Measurements from ENCODE around the gene LPCAT3.

LPCAT3 gene

DNA sequence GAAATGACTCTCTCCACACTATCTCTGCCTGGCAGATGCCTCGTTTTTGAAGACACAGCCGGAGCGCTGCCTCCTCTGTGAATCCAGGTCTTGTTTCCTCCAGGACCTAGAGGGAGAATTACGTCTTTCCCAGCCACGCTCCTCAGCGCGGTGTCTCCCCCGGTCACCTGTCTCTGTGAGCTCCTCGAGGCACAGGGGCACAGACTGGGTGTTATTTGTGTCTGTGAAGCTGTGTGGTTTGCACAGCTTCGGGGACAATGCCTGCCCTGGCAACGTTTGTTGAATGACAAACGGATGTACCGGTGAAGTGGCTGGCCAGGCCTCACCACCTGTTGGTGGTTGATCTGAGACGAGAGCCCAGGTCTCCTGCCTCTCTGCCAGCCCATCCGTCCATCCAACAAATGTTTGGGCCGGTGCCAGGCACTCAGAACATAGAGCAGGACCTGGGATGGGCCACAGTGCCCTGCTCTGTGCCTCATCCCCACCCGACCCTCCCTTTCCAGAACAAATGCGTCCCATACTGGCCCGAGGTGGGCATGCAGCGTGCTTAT, 61.0 kb downstream of the LPCAT3 start:
- no peak for DNase-seq (ENCODE audit: low read depth, low spot score)
- H3K4me3 ChIP-seq (ENCODE audit: low read length), result no peak overlapping the region

GRCh38 chr12:6956021-6956727, 62.1 kb downstream of the LPCAT3 start:
- H3K4me3 ChIP-seq (ENCODE audit: low read length), result no peak overlapping the region
- no peak for DNase-seq (ENCODE audit: low read depth, low spot score)

- H3K4me3 ChIP-seq (ENCODE audit: low read length), result no peak overlapping the region
- DNase-seq (ENCODE audit: low read depth, low spot score), result no peak
These were observed 62.9 kb downstream of the LPCAT3 start for GRCh38 chr12:6955108-6956020.

- peak overlapping the region; percentile 89 for H3K4me3 ChIP-seq (ENCODE audit: low read length)
- DNase-seq (ENCODE audit: low read depth, low spot score), result no peak
These were observed 63.8 kb downstream of the LPCAT3 start for GRCh38 chr12:6954316-6955107.

DNA sequence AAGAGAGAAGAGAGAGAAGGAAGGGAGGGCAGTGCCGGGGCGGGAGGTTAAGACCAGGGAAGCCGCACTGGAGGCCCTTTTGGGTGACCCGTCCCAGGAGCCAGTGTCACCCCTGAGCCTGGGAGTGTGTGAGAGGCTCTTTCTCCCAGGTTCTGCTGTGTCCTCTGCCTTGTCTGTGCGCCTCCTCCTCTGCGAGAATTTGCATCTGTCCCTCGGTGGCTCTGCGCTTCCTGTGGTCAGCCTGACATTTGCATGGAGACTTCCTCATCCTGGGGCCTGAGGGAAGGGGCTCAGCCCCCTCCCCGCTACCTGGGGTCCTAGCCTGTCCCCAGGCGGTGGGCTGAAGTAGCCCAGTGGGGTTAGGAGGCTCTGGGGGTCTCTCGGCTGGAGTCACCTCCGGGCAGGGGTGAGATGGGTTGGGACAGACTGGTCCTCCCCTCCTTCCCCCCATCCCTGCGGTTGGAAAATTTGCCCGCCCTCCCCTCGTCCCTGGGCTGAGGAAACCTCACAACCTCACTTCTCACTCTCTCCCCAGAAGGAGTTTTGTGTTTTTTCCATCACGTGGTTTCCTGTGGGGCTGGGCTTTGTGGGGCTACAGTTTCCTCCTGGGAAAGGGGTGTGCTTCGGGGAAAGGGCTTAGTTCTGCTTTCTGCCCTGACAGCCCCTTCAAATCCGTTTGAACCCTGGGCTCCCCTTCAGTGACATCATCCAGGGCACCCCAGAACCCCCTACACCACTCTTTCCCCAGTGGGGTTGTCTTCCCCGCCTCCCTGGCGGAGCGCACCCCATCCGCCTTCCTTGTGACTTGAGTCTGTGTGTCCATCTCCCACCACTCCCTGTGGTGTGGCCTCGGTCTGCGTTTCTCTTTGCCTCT, 64.6 kb downstream of the LPCAT3 start:
- DNase-seq (ENCODE audit: low read depth, low spot score), result peak; percentile 93

DNA sequence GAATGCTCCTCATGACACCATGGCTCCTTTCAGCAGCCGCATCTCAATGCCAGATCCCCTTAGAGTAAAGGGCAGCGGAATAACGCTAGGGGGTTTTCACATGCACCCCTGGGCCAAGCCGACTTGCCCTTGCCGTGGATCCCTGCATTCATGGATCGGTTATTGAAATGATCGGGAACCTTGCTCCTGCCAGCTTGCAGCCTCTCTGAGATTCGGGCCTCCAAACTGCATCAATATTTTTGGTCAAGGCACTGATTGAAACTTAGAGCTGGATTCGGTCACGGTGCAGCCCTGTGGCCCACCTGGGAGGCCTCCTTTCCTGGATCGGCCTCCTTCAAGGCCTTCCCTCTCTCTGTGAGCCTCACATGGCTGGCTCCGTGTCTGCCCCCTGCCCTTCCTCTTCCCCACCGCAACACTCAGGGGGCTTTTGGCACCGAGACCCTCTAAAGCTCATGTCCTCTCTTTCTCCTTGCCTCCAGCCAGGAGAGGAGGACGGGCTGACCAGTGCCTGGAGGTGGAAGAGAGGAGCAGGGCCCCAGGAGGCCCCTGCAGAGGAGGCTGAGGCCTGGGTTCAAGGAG, 65.3 kb downstream of the LPCAT3 start:
- H3K4me3 ChIP-seq (ENCODE audit: low read length), result peak overlapping the region; percentile 89
- DNase-seq (ENCODE audit: low read depth, low spot score), result no peak

More for the DNA sequence above, 64.6 kb downstream of the LPCAT3 start:
- H3K4me3 ChIP-seq (ENCODE audit: low read length), result peak overlapping the region; percentile 89

DNA sequence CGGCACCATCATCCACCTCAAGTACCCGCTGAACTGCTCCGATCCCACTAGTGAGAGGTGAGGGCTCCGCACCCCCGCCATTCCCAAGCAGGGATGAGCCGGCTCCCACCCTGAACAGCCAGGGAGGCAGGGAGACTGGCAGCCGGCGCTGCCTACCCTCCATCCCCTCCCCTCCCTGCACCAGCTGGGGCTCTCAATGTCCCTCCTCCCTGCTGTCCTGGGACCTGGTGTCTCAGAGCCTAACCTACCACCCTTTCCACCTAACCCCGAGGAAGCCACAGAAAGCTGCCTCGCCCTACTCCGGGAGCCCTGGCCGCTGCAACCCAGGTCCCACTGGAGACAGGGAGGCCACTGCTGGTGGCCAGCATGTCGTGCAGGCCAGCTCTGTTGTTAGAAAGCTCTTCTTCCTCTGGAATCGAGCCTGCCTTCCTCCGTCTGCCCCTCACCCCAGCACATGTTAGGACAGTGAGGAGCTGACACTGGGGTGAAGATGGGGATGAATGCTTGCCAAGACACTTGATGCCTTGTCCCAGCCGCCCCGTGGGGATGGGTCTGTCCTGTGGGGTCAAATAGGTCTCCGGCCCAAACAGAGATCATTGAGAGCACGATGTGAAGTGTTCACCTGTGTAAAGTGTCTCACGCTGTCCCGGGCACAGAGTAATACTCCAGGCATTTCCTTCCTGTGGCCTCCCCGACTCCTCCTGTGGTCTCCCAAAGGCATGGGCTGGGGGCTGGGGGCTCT, 66.0 kb downstream of the LPCAT3 start:
- DNase-seq (ENCODE audit: low read depth, low spot score), result no peak
- H3K4me3 ChIP-seq (ENCODE audit: low read length), result peak overlapping the region; percentile 89

DNA sequence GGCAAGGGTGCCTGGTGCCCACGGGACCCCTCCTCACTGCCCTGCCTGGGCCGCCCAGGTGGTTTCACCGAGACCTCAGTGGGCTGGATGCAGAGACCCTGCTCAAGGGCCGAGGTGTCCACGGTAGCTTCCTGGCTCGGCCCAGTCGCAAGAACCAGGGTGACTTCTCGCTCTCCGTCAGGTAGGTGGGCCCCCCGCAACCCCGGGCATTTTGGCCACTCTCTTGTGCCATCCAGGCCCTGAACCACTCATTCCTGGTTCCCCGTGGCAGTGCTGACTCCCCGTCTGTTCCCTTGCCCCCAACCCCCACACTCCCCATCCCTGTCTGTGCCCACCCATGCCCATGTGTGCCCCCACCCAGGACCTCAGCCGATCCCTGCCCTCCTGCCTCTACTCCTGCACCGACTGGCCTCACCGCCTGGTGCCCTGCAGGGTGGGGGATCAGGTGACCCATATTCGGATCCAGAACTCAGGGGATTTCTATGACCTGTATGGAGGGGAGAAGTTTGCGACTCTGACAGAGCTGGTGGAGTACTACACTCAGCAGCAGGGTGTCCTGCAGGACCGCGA, 66.6 kb downstream of the LPCAT3 start:
- no peak for DNase-seq (ENCODE audit: low read depth, low spot score)
- H3K4me3 ChIP-seq (ENCODE audit: low read length), result peak overlapping the region; percentile 89

- peak; percentile 72 for DNase-seq (ENCODE audit: low read depth, low spot score)
- H3K4me3 ChIP-seq (ENCODE audit: low read length), result peak within 1 kb of the TSS; percentile 89
These were observed 67.3 kb downstream of the LPCAT3 start, which contains the start of gene PTPN6 for GRCh38 chr12:6950811-6951540. Gene PTPN6, plus strand, starts transcription at chr12:6951356. Its CDS starts 157 bp downstream, at chr12:6951513.

- H3K4me3 ChIP-seq (ENCODE audit: low read length), result peak overlapping the region; percentile 89
- peak; percentile 64 for DNase-seq (ENCODE audit: low read depth, low spot score)
These were observed 67.9 kb downstream of the LPCAT3 start for GRCh38 chr12:6950401-6950801.

DNA sequence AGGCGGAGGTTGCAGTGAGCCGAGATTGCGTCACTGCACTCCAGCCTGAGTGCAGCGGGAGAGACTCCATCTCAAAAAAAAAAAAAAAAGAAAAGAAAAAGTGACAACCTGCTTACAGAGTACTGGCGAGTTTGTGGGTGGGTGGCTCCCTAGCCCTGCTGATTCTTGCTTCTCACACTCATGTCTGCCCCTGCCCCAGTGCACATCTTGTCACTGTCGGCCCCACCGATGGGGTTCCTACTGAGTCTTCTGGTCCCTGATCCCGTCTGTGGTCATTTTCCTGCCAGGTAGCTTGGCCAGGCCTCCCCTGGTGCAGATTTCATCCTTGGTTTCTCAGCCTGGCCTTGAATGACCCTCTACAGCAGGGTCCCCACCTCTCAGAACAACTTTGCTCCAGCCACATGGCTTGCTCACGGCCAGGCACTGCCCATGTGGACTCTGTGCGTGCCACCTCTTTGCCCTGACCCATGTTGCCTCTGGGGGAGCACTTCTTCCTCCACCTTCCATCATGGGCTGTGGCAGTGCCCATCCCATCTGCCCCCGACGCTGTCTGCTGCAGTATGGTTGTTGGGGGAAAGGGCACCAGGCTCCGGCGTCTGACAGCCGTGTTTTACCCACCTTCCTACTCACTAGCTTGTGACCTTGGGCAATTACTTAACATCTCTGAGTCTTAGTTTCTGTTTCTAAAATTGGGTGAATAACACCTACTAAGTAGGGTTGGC, 69.2 kb downstream of the LPCAT3 start:
- no peak for DNase-seq (ENCODE audit: low read depth, low spot score)
- H3K4me3 ChIP-seq (ENCODE audit: low read length), result no peak overlapping the region

- no peak for DNase-seq (ENCODE audit: low read depth, low spot score)
- no peak overlapping the region for H3K4me3 ChIP-seq (ENCODE audit: low read length)
These were observed 70.7 kb downstream of the LPCAT3 start for GRCh38 chr12:6947615-6948014.

DNA sequence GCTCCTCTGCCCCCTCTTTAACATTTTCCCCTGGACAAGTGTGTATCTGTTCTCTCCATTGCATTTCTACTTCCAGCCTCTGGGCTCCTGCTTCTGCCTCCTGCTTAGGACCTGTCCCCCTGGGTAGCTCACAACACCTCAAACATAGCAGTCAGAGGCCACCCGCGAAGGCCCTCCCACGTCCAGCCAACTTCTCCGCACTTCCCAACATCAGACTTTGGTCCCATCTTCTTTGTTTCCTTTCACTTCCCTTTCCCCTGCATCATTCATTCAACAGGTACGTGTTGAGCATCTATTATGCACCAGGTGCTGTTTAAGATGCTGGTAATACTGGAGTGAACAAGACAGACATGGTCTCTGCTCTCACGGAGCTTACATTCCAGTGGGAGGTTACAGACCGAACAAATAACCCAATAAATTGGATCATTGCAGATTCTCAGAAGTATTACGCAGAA, 71.3 kb downstream of the LPCAT3 start:
- no peak overlapping the region for H3K4me3 ChIP-seq (ENCODE audit: low read length)
- DNase-seq (ENCODE audit: low read depth, low spot score), result no peak

GRCh38 chr12:6946033-6946919, 72.0 kb downstream of the LPCAT3 start:
- no peak for DNase-seq (ENCODE audit: low read depth, low spot score)
- H3K4me3 ChIP-seq (ENCODE audit: low read length), result no peak overlapping the region

- no peak overlapping the region; the same call in 1 of the 2 replicates for H3K4me3 ChIP-seq (ENCODE audit: low read length)
- DNase-seq (ENCODE audit: low read depth, low spot score), result no peak
These were observed 72.7 kb downstream of the LPCAT3 start for GRCh38 chr12:6945613-6946012.
